ENCODE data around the gene CPEB4. TPM values are rescaled to one million over a fixed set of nuclear protein-coding genes. Genes with fewer than 3 reads are reported as not detected.

The CPEB4 gene
- total RNA-seq, 1 experiment from 2014 or later, result 11.1 TPM

DNA sequence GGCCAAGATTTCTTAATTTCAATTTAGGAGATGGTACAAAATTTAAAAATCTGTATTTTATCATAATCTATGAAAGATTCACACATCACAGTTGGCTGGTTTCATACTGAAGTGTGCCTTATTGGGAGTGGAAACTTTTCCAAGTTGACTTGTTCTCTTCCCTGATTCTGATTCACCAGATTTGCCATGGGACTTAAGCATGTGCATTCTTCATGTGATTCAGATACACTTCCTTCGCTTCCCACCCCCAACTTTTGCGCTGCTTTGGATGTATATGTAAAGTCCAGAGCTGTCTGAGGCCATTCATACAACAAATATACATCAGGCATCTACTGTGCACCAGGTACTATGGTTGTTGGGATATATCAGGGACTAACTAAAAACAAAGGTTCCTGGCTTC, 34.4 kb downstream of the CPEB4 start:
- POLR2A ChIA-PET, result no interaction called here

DNA sequence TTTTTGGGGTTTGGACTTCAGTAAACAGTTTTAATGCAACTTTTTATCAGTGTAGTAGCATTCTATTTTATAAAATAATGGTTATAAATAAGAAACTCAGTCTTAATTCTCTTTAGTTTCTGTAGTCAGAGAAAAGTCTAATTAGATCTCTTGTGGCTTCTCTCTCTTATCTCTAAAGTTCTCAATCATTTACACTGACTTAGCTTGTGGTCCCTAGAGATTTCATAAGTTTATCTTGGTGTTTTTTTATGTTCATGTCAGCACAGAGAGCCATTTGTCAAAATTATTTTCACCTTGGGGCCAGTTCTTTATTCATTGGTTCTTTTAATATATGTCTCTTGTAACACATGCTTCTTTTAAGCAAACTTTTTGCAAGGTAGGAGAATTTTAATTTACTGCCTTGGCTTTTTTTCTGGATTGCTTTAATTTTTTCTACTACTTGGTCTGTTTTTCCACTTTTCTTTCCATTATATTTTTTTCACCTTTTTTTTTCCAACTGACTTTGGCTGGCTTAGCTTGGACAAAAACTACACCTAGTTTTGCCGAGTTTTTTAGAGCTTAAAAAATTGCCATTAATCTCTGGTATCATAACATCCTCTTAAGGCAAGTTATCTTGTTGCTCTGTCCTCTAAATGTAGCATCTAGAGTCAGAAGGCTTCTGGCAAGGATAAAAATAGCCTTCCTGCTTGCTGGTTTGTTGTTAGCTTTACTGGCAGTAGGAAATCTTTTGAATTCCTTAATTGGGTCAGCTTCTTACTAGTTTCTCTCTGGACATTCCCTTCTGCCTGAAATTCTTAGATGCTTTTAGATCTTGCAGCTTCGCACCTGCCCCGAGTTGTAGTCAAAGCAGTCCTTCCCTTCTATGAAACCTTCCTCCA, 35.3 kb downstream of the CPEB4 start:
- Histone ChIP-seq H3K9me2 (ENCODE audit: insufficient read depth) (no peaks in the 10 kb centered on the region), H3K4me1 (ENCODE audit: control insufficient read depth in 1 of 2, insufficient read depth in 2 of 2, low read length in 2 of 2) (peaks cover 3 to 10% of the 10 kb centered on the region in 2 experiments; a peak in 2 of 4 replicates), H3K27ac (ENCODE audit: low read depth, low read length) (no peak overlapping the region), H4K20me1 (ENCODE audit: insufficient read depth) (no peaks in the 10 kb centered on the region), H3K79me2 (ENCODE audit: insufficient read depth, low read length) (no peaks in the 10 kb centered on the region), H3K9ac (ENCODE audit: low read length) (no peak overlapping the region), H3K4me2 (ENCODE audit: low read length) (no peak overlapping the region), H2AFZ (ENCODE audit: low read depth, low read length, poor library complexity, severe bottlenecking) (no peak overlapping the region), H3K9me3 (ENCODE audit: control insufficient read depth in 1 of 2, insufficient read depth in 1 of 2, low read depth in 1 of 2, low read length in 2 of 2) (no peaks in the 10 kb centered on the region), H3K4me3 (replicated peaks in 1 of 2; ENCODE audit: low read depth in 1 of 2, low read length in 2 of 2) (no peak overlapping the region), H3K27me3 (ENCODE audit: insufficient read depth, low read length) (no peaks in the 10 kb centered on the region), H3K36me3 (ENCODE audit: control insufficient read depth in 1 of 2, insufficient read depth in 2 of 2, low read length in 2 of 2) (no peaks in the 10 kb centered on the region)
- ChIA-PET POLR2A (no interaction called here), RAD21 (ENCODE audit: low non-redundant PET in 1 of 2, low total read pairs in 2 of 2, uncharacterized antibody in 2 of 2, unreplicated experiment in 2 of 2) (no interaction called here), CTCF (no interaction called here)
- DNase-seq (ENCODE audit: low read depth, low spot score), result no peak
- BruUV-seq (replicated peaks), result no TSS peak
- intact Hi-C loops (cut with micrococcal nuclease), result no loop called here
- TF ChIP-seq ZFX (IDR thresholded peaks at IDR 0.05), result no peak
- TF ChIP-seq, protein P1, sequence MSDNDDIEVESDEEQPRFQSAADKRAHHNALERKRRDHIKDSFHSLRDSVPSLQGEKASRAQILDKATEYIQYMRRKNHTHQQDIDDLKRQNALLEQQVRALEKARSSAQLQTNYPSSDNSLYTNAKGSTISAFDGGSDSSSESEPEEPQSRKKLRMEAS (IDR thresholded peaks at IDR 0.05), result no peak
- TF ChIP-seq RAD21 (IDR thresholded peaks at IDR 0.05; ENCODE audit: low read depth), result no peak
- TF ChIP-seq SIN3A (IDR thresholded peaks at IDR 0.05; ENCODE audit: low read depth), result no peak
- no peak for TF ChIP-seq ELF1 (IDR thresholded peaks at IDR 0.05; ENCODE audit: borderline replicate concordance, low read depth)
- TF ChIP-seq JUND (IDR thresholded peaks at IDR 0.05), result no peak
- TF ChIP-seq YY1 (IDR thresholded peaks at IDR 0.05; ENCODE audit: extremely low read depth, insufficient replicate concordance, low read depth, low read length), result no peak
- no peak for TF ChIP-seq EZH2 (IDR thresholded peaks at IDR 0.05)
- TF ChIP-seq POLR2A (IDR thresholded peaks at IDR 0.05; ENCODE audit: borderline replicate concordance, extremely low read depth, insufficient read depth, insufficient read length), result no peak
- no peak for ATAC-seq

More for the DNA sequence above, 34.4 kb downstream of the CPEB4 start:
- H4K20me1 ChIP-seq (ENCODE audit: insufficient read depth), result no peaks in the 10 kb centered on the region
- no peaks in the 10 kb centered on the region for H3K9me3 ChIP-seq (ENCODE audit: control insufficient read depth in 1 of 2, insufficient read depth in 1 of 2, low read depth in 1 of 2, low read length in 2 of 2)
- BruUV-seq (replicated peaks), result no TSS peak
- no peaks in the 10 kb centered on the region for H3K79me2 ChIP-seq (ENCODE audit: insufficient read depth, low read length)
- no peak for TF ChIP-seq ZFX (IDR thresholded peaks at IDR 0.05)
- no peak for TF ChIP-seq FOSL1 (IDR thresholded peaks at IDR 0.05; ENCODE audit: low read depth)
- no peak for TF ChIP-seq EZH2phosphoT487 (IDR thresholded peaks at IDR 0.05; ENCODE audit: borderline replicate concordance)
- no peak for TF ChIP-seq CEBPB (IDR thresholded peaks at IDR 0.05; ENCODE audit: low read depth)
- TF ChIP-seq ZNF274 (IDR thresholded peaks at IDR 0.05; ENCODE audit: low read depth, low read length), result no peak
- TF ChIP-seq, protein P2, sequence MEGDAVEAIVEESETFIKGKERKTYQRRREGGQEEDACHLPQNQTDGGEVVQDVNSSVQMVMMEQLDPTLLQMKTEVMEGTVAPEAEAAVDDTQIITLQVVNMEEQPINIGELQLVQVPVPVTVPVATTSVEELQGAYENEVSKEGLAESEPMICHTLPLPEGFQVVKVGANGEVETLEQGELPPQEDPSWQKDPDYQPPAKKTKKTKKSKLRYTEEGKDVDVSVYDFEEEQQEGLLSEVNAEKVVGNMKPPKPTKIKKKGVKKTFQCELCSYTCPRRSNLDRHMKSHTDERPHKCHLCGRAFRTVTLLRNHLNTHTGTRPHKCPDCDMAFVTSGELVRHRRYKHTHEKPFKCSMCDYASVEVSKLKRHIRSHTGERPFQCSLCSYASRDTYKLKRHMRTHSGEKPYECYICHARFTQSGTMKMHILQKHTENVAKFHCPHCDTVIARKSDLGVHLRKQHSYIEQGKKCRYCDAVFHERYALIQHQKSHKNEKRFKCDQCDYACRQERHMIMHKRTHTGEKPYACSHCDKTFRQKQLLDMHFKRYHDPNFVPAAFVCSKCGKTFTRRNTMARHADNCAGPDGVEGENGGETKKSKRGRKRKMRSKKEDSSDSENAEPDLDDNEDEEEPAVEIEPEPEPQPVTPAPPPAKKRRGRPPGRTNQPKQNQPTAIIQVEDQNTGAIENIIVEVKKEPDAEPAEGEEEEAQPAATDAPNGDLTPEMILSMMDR (IDR thresholded peaks at IDR 0.05 in 2 of 3, conservative IDR thresholded peaks at IDR 0.05 in 1 of 3; ENCODE audit: borderline replicate concordance in 1 of 3, insufficient read depth in 1 of 3, low read depth in 2 of 3, low read length in 2 of 3), result no peak
- no peak overlapping the region for H3K4me3 ChIP-seq (replicated peaks in 1 of 2; ENCODE audit: low read depth in 1 of 2, low read length in 2 of 2)
- ATAC-seq, result no peak
- H3K4me1 ChIP-seq (ENCODE audit: control insufficient read depth in 1 of 2, insufficient read depth in 2 of 2, low read length in 2 of 2), result peaks cover 3 to 19% of the 10 kb centered on the region in 2 experiments; a peak in 2 of 4 replicates
- H3K36me3 ChIP-seq (ENCODE audit: control insufficient read depth in 1 of 2, insufficient read depth in 2 of 2, low read length in 2 of 2), result no peaks in the 10 kb centered on the region
- no peaks in the 10 kb centered on the region for H3K9me2 ChIP-seq (ENCODE audit: insufficient read depth)
- intact Hi-C loops (cut with micrococcal nuclease), result no loop called here
- H2AFZ ChIP-seq (ENCODE audit: low read depth, low read length, poor library complexity, severe bottlenecking), result no peak overlapping the region
- ChIA-PET CTCF (no interaction called here), RAD21 (ENCODE audit: low non-redundant PET in 1 of 2, low total read pairs in 2 of 2, uncharacterized antibody in 2 of 2, unreplicated experiment in 2 of 2) (no interaction called here)
- no peak overlapping the region for H3K9ac ChIP-seq (ENCODE audit: low read length)
- DNase-seq (ENCODE audit: low read depth, low spot score), result no peak
- H3K27me3 ChIP-seq (ENCODE audit: insufficient read depth, low read length), result no peaks in the 10 kb centered on the region
- no peak overlapping the region for H3K4me2 ChIP-seq (ENCODE audit: low read length)
- no peak overlapping the region for H3K27ac ChIP-seq (ENCODE audit: low read depth, low read length)
